ENCODE data around the gene SEMA7A.

The SEMA7A gene

GRCh38 chr15:74383695-74384565 is 49.8 kb downstream of the SEMA7A start:
- Mint-ChIP-seq H3K4me1 (peaks cover 45% of the 10 kb centered on the region), H3K9me3 (no peaks in the 10 kb centered on the region), H3K27me3 (ENCODE audit: low read depth) (peaks cover 8% of the 10 kb centered on the region), H3K27ac (peak overlapping the region in 2 of 3 experiments; percentile 40 to 81), H3K36me3 (ENCODE audit: low read depth) (no peaks in the 10 kb centered on the region), H3K4me3 (no peak overlapping the region)
- TF ChIP-seq CTCF (IDR thresholded peaks at IDR 0.05; ENCODE audit: unreplicated experiment in 3 of 3), result no peak

DNA sequence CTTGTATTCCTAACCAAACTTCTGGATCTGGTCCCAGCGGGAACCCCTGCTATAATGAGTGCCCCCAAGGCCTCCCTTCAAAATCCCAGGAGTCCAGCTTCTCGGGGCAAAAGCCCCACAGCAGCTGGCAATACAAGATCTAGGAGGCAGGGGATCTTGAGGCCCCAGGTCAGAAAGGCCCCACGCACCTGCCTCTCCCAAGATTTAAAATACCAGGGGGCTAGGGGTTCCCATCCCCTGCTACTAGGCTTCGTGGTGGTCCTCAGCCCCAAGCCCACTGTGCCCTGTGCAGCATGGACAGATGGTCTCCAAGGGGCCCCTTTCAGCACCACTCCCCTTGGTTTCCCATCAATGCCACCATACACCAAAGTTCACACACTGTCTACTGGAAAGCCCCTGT is 50.5 kb downstream of the SEMA7A start:
- H3K4me3 Mint-ChIP-seq, result no peak overlapping the region
- no peak for TF ChIP-seq CTCF (IDR thresholded peaks at IDR 0.05; ENCODE audit: unreplicated experiment in 3 of 3)
- H3K27ac Mint-ChIP-seq, result peak overlapping the region in 2 of 3 experiments; percentile 40 to 81
- no peaks in the 10 kb centered on the region for H3K9me3 Mint-ChIP-seq
- peaks cover 43% of the 10 kb centered on the region for H3K4me1 Mint-ChIP-seq
- peaks cover 8% of the 10 kb centered on the region for H3K27me3 Mint-ChIP-seq (ENCODE audit: low read depth)
- no peaks in the 10 kb centered on the region for H3K36me3 Mint-ChIP-seq (ENCODE audit: low read depth)

DNA sequence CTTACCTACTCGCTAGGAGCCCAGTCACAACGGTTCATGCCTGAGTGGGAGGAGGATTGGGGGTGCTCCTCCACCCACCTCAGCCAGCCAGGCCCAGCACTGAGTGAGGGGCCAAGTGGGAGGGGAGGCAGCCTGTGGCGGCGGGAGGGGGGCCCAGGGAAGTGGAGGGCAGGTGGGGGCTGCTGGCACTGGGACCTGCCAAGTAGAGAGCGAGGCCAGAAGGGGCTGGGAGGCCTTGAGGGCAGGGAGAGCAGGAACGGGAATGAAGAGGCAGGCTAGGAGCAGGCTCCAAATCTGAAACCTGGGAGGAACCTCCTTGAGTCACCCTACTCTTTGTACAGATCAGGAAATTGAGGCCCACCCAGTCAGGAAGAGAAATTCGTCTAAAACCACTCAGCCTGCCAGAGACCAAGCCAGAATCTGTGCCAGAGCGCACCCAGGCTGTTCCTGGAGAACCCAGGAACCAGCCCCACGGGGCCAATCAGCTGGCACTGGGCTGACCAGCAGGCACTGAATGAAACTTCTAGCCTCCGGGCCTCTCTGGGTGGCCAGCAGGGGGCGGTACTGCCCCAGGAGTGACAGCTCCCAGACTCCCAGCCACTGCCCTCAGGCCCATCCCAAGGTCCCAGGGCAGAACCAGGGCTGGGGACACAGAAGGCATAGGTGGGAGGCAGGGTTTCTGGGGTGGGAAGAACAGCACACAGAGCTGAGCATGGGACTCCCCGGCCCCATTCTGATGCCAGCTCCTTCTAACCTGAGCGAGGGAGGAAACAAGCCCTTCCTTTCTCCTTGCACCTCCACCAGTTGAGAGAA is 51.5 kb downstream of the SEMA7A start:
- no peaks in the 10 kb centered on the region for H3K36me3 Mint-ChIP-seq (ENCODE audit: low read depth)
- no peak overlapping the region for H3K4me3 Mint-ChIP-seq
- peak; percentile 93 to 95 (median 95) for TF ChIP-seq CTCF (IDR thresholded peaks at IDR 0.05; ENCODE audit: unreplicated experiment in 3 of 3)
- H3K4me1 Mint-ChIP-seq, result peaks cover 43% of the 10 kb centered on the region
- H3K9me3 Mint-ChIP-seq, result no peaks in the 10 kb centered on the region
- peaks cover 8% of the 10 kb centered on the region for H3K27me3 Mint-ChIP-seq (ENCODE audit: low read depth)
- peak overlapping the region; percentile 47 to 81 (median 65) for H3K27ac Mint-ChIP-seq

DNA sequence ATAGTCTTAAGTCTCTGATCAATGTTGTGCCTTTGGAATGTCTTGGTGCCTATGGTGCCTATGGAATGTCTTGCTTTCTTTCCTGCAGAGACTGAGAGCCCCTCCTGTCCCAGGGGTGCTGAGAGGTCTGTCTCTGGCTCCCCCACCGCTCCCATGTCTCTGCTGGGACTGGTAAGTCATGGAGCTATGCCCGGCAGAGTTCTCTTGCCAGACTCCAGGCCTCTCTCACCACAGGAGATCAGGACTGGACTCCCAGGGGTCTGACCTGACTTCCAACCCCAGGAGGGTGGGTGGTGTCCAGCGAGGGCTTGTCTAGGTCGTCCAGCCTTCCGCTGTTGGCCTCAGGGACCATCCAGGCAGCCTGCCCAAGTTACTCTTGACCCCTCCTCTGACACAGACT is 52.3 kb downstream of the SEMA7A start:
- Mint-ChIP-seq H3K4me3 (no peak overlapping the region), H3K9me3 (no peaks in the 10 kb centered on the region), H3K27me3 (ENCODE audit: low read depth) (peaks cover 11% of the 10 kb centered on the region), H3K27ac (peak overlapping the region; percentile 47 to 81 (median 64)), H3K4me1 (peaks cover 43% of the 10 kb centered on the region), H3K36me3 (ENCODE audit: low read depth) (no peaks in the 10 kb centered on the region)
- no peak for TF ChIP-seq CTCF (IDR thresholded peaks at IDR 0.05; ENCODE audit: unreplicated experiment in 3 of 3)

DNA sequence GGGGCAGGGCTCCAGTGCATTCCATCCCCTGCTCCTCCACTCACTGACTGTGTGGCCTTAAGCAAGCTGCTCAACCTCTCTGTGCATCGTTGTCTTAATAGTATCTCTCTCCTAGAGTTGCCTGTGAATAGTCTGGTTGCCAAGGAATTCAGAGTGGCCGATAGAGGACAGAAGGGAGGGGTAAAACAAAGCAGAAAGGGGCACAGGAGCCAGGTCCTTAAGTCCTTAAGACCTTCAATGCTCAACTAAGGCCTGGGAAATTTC is 52.6 kb downstream of the SEMA7A start:
- H3K9me3 Mint-ChIP-seq, result no peaks in the 10 kb centered on the region
- H3K27me3 Mint-ChIP-seq (ENCODE audit: low read depth), result peaks cover 11% of the 10 kb centered on the region
- H3K36me3 Mint-ChIP-seq (ENCODE audit: low read depth), result no peaks in the 10 kb centered on the region
- H3K27ac Mint-ChIP-seq, result peak overlapping the region in 2 of 3 experiments; percentile 24 to 64
- TF ChIP-seq CTCF (IDR thresholded peaks at IDR 0.05; ENCODE audit: unreplicated experiment in 3 of 3), result no peak
- peaks cover 40% of the 10 kb centered on the region for H3K4me1 Mint-ChIP-seq
- H3K4me3 Mint-ChIP-seq, result no peak overlapping the region

Data from nephron (organoid).